Islet of Langerhans (tissue), 1 donor: Measurements from ENCODE around the gene MPIG6B.
"Not testable (repeated sequence)": the region's sequence is repeated elsewhere in the genome, so short reads cannot be mapped to it uniquely, and the experiment has no call there.

Experiments
- FAIRE-seq: peaks from one replicate; lab custom pipeline; 2011; peaks lifted over from hg19 to GRCh38; lab: Jason Lieb, UNC

The MPIG6B gene

GRCh38 chr6:31701666-31702404 is 21.3 kb upstream of the MPIG6B start:
- no peak for FAIRE-seq

DNA sequence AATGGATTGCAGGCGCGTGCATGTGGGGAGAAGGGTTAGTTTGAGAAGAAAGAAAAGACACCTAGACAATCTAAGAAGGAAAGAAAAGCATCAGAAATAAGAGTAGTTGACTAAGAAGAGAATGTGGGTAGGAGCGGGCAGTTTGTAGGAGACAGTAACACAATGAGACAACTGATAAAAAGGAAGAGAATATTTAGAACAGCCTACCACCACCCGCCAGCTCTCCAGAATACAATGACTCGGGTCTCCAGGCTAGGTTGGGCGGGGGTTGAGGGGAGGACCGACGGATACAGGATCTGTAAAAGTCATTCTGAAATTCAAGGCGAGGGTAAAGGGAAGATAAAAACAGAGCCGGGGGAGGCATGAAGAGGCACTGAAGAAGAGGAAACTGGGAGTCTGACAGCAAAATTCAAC is 20.8 kb upstream of the MPIG6B start:
- no peak for FAIRE-seq

DNA sequence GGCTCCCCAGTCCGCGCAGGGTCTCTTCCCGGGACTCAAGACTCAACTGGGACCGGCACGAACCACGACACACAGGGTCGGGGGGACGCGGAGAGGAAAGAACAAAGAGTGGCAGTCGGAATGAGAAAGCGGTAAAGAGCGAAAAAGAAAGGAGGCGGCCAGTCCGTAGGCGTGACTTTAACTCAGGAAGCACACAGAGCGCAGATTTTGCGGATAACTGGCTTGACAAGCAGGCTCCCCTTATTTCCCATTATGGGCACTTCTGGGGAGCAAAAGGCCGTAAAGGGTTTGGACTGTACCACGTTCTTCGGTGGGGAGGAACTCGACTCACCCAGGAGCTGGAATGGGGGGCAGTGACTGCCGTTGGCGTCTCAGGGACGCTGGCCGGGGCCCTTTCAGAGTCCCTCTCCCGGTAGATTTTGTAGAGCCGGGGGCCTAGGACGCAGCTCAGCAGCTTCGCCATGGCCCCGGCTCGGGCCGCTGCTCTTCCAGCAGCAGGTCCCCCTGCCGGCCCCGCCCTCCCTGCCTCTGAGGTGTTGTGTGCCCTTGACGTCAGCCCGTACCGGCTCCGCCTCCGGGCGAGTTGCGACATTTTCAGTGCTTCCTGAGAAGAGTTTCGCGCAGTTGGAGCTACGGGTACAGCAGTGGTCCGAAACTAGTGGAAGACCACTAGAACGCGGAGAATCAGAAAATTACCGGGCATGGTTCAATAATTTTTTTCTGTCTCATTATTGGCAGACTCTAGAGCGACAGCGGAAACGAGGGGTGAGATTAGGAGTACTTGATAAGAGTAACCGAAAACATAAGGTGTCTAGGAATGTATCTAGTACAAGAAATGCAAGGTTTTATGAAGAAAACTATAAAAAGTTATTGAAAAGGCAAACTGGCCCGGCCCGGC is 20.1 kb upstream of the MPIG6B start, which contains the start of gene ABHD16A:
Gene ABHD16A, minus strand, starts transcription at position 506 of the 898 bp plus-strand sequence. Its CDS starts 43 bp downstream, at position 463.
- FAIRE-seq = peak; percentile 90

- FAIRE-seq = no peak
Observed at GRCh38 chr6:31705931-31706330, 17.2 kb upstream of the MPIG6B start.

DNA sequence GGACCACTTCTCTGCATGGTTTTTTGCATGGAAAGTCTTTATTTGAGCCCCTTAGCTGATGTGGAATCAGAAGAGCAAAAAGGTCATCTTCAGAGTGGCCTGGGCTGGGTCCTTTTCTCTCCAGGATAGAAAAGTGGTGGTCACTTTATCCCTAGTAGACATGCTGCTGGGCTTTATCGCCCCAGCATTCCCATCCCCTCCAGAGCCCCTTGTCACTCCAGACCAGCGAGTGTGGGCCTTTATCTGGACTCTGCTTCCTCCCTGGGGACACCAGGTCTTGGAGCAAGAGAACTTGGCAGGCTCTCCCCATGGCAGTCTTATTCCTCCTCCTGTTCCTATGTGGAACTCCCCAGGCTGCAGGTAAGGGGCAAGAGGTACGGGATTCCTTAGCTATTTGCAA is 16.6 kb upstream of the MPIG6B start, which contains the start of gene LY6G6F:
Gene LY6G6F, plus strand, starts transcription at position 268 of the 400 bp plus-strand sequence. Its CDS starts 41 bp downstream, at position 309.
- no peak for FAIRE-seq

DNA sequence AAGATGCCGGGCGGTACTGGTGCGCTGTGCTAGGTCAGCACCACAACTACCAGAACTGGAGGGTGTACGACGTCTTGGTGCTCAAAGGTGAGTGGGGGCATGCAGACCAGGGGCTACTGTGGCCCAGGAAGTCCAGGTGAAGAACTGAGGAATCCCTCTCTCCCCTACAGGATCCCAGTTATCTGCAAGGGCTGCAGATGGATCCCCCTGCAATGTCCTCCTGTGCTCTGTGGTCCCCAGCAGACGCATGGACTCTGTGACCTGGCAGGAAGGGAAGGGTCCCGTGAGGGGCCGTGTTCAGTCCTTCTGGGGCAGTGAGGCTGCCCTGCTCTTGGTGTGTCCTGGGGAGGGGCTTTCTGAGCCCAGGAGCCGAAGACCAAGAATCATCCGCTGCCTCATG is 15.5 kb upstream of the MPIG6B start:
- FAIRE-seq = no peak

DNA sequence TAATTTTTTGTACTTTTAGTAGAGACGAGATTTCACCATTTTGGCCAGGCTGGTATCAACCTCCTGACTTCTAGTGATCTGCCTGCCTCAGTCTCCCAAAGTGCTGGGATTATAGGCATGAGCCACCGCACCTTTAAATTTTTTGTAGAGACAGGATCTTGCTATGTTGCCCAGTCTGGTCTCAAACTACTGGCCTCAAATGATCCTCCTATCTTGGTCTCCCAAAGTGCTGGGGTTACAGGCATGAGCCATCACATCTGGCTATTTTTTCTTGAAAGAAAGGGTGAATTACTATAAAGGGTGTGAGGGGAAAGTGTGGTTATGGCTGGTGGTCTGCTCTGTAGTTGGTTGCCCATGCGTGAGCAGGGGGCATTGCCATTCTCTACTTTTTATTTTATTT is 14.9 kb upstream of the MPIG6B start:
- no peak for FAIRE-seq

GRCh38 chr6:31709157-31709556 is 14.0 kb upstream of the MPIG6B start:
- not testable (repeated sequence) for FAIRE-seq

DNA sequence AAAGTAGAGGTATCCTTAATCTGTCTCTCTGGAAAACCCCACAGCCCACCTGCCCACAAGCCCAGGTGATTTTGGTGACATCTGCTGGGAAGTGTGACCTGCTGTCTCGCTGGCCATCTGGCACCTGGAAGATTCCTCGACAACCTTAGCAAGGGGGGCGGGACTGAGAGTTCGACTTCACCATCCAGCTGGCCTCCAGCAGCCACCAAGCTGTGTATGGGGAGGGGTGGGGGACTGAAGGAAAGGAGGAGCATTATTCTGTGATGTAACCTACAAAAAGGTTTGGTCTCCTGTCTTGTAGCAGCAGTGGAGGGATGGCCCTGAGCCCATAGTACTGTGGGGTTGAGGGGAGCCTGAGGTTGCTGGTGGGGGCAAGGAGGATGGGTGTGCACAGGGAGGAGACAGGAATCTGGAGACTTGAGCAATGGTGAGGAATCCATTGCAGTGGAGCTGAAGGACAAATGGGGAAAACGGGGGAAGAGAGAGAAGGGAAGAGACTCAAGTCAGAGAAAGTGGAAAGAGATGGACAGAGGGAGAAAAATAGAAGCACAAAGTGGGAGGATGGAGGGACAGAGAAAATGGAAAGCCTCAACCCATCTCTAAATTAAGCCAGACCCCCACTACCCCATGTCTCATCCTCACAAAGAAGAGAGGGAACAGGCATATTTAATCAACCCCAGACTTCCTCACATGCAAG is 12.5 kb upstream of the MPIG6B start:
- FAIRE-seq = no peak

DNA sequence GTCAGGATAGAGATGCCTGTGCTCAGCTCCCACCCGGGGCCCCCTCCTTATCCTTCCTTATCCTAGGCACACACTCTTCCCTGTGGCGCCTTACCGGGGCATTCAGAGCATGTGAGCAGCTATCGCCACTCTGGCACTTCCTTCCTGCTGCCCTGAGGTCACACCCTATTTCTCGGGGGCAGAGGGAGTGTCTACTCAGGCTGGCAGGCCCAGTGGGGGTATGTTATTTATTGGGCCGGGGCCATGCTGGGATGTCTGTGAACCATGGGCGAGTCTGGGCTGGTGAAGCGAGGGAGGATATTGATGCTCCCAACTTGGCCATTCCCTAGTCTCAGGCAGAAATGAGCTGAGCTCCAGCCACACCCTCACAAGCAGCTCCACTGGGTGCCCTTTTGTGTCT is 11.9 kb upstream of the MPIG6B start:
- no peak for FAIRE-seq

DNA sequence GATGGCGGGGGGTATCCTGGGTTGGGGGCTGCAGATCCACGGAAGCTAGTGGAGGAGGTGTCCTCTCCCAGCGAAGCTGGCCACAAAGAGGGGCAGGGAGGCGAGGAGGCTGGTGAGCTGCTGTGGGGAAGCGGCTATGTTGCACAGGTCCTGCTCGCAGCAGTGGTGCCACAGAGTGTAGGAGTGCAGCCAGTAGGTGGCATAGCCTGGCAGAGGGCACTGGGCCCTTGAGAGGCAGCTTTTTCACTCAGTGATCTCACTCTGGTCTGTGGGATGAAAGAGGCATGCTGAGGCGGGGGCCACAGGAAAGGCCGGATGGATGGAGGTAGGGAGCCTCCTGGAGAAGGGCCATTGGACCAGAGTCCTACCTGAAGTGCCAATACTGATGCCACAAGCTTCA is 10.9 kb upstream of the MPIG6B start:
- FAIRE-seq = no peak

DNA sequence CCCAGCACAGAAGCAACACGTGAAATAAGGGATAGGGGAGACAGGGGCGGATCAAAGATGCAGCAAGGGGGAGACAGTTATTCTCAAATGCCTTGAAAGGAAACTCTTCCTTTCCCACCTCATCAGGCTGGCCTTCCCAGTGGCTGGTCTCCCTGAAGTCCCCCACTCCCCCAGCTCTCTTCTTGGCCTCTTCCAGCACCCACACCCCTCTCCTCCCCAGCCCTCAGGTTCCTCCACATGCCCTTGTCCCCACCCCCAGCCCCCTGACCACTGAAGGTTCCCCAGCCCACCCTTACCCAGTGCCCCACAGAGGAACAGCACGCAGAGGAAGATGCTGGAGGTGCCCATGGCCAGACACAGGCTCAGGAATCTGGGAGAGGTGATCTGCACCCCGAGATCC is 9.7 kb upstream of the MPIG6B start:
- FAIRE-seq = no peak

DNA sequence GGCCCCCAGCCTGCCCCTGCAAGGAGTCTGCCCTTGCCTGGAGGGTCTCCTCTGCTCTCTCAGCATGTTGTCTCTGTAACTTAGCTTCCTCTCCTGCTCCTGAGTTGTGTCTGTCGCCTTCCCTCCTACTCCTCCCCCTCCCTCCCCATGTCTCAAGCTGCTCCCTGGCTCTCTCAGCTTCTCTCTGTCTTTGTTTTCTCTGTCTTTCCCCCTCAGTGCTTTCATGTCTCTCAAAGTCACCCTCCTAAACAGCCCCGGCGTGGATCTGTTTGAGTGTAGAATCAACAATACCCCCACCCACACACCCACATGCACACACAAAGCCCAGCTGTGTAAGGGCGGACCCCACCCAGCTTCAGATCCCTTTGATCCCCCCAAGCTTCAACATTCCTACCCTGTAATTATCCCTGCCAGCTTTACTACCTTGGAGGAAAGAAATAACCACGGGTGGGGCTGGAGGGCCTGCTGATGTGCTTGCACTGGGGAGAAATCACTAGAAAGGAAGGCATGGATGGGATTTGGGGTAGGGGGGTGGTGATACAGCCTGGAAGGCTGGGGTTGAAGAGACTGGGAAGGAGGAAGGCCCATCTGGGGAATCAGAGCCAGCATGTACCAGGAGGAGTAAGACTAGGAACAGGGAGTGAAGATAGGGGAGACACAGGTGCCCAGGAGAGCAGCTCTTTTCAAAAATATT is 9.0 kb upstream of the MPIG6B start:
- no peak for FAIRE-seq

DNA sequence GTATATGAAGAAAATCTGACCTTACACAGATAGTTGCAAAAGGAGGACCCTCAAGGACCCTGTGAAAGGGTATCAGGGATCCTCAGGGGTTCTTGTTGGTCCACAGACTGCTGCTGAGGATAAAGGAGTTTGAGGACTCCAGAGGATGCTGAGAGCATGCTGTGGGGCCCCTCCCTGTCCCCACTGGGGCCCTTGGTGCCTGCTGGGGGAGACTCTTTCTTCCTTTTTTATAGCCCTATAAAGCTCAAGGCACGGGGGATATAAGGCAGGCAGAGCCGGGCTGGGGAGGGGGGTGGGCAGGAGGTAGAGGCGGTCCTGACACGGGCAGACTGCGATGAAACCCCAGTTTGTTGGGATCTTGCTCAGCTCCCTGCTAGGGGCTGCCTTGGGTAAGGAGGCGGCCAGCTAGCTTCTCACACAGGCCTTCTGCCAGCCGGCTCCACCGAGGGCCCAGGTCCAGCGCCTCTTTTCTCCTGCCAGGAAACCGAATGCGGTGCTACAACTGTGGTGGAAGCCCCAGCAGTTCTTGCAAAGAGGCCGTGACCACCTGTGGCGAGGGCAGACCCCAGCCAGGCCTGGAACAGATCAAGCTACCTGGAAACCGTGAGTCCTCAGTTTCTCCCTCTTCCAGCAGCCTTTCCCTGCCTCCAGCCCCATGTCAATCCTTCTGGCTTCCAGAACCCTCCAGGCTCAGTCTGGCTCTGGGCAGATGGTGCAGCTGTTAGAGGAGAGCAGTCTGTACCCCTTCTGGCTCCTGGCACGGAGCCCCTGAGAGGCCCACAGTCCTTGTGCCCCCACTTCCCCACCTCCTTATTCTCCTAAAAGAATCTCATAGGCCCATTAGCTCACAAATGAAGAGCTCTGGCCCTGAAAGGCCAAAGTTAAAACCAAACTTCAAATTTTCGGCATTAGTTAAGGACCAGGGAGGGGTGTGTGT is 7.9 kb upstream of the MPIG6B start, which contains the start of gene LY6G6D:
Gene LY6G6D, plus strand, starts transcription at position 327 of the 937 bp plus-strand sequence. Its CDS starts 8 bp downstream, at position 335.
- FAIRE-seq = no peak

DNA sequence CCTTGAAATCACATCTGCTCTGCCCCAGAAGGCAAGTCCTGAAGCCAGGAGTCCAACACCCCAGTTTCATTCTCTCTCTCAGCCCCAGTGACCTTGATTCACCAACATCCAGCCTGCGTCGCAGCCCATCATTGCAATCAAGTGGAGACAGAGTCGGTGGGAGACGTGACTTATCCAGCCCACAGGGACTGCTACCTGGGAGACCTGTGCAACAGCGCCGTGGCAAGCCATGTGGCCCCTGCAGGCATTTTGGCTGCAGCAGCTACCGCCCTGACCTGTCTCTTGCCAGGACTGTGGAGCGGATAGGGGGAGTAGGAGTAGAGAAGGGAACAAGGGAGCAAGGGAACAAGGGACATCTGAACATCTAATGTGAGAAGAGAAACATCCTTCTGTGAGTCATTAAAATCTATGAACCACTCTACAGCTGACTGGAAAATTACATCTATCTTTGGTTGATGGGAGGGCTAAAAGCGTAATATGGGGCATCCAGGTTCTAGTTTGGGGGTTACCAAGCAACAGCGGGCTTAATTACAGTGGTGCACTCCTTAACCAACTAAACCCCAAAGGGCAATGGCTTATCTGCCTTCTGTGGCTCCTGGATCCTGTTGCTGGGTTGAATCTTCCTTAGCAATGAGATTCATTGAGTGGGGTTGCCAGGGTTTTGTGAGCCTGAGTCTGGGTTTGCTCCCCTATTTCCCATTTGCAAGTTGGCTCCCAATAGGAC is 5.5 kb upstream of the MPIG6B start:
- no peak for FAIRE-seq

DNA sequence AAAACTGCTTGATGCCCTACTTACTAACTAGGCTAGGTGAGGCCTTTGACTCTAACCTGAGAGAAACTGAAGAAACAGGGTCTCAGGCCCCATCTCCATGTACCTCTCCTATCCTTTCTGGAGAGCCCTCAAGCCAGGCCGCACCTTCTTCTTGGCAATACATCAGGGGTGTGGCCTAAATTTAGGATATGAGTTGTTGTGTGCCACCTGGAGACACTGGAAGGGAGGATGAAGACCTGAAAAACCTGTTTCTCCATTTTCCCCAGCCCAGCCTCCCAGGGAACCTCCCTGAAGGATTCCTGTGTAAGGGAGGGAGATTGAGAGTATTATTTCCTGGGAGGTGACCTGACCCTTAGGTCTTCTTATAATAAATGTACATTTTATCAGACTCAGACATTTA is 4.9 kb upstream of the MPIG6B start:
- no peak for FAIRE-seq

GRCh38 chr6:31719001-31719400 is 4.2 kb upstream of the MPIG6B start:
- no peak for FAIRE-seq

DNA sequence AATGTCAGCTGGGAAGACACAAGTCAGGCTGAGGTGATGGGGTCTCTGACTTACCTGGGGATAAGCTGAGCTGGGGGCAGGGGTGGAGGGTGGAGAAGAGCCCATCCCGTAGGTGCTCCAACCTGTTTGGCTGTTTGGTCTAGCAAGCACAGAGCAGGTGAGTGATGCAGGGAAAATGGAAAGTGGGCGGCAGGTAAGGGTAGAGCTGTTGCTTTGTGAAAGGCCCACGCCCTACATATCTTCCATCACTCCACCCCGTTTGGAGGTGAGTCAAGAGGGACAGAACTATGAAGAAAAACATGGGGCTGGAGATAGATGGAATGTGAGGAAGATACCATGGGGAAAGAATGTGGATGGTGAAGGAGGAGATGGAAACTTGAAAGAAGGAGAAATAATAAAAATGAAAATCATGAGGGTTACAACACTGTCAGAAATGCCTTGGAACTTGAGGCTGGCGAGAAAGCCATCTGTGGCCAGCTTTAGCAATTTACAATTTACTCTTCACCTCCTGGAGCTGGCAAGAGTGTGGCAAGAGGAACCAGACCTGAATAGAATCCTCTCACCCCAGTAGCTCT is 2.9 kb upstream of the MPIG6B start:
- no peak for FAIRE-seq

DNA sequence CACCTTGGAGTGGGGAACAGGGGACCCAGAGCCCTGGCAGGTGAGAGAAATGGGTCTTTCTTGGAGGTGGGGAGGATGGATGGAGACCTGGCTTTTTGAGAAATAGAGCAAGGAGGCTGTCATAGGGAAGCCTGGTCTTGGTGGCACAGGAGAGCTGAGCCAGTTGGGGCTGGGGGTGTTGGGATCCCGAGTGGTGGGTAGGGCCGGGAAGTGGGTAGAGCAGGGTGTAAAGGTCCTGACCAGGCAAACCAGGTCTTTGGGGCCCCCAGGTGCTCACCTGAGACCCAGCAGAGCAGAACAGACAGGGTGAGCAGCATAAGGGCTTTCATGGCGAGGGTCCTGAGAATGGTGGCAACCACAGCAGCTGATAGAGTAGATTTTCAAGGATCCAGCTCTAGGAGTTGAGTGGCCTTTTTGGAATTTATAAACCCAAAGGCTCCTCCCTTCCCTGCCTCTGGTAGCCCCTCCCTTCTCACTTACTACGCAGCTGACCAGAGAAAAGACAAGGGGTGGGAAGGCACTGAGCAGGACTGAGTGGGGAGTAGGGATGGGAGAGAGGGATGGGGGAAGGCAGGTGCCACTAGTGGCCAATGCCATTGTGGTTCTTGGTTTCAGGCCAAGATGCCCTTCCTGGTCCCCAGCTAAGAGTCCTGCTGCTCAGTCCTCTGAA is 1.7 kb upstream of the MPIG6B start, which contains the start of gene LY6G6C:
Gene LY6G6C, minus strand, starts transcription at position 396 of the 670 bp plus-strand sequence. Its CDS starts 67 bp downstream, at position 329.
- no peak for FAIRE-seq
